K562 (cell line): Measurements from ENCODE around the gene CCDC85B. TPM values are rescaled to one million over a fixed set of nuclear protein-coding genes. Genes with fewer than 3 reads are reported as not detected.

Experiments
- DACH1 ChIP-seq: fragments of 450-650 bp; IDR thresholded peaks from 2 replicates; pipeline ENCODE4 v1.6.1; 2018; ENCODE audit not compliant: partially characterized antibody
- EGR1 ChIP-seq: fragments of 450-650 bp; conservative IDR thresholded peaks from 2 replicates; pipeline ENCODE4 v1.6.1; 2017; ENCODE audit warnings: mild to moderate bottlenecking
- ELF2 ChIP-seq: fragments of 250-450 bp; sonication (Bioruptor Pico); IDR thresholded peaks from 2 replicates; pipeline ENCODE4 v1.5.0; 2021; ENCODE audit warnings: mild to moderate bottlenecking
- FOS ChIP-seq: IDR thresholded peaks from 3 replicates; pipeline ENCODE4 v1.6.1; 2011; ENCODE audit not compliant: insufficient read length; ENCODE audit errors: extremely low read depth
- HDAC8 ChIP-seq: fragments of 450-650 bp; IDR thresholded peaks from 2 replicates; pipeline ENCODE4 v1.6.1; 2016; ENCODE audit warnings: mild to moderate bottlenecking, missing genetic modification characterization, moderate library complexity, missing compliant biosample characterization
- HNRNPK ChIP-seq: fragments of 200-400 bp; formaldehyde crosslinking; IDR thresholded peaks from one replicate; pipeline ENCODE4 v1.6.1; 2018; ENCODE audit warnings: mild to moderate bottlenecking, low read depth, low read length; ENCODE audit not compliant: poor library complexity, severe bottlenecking
- KLF10 ChIP-seq: fragments of 250-450 bp; sonication (Bioruptor Pico); IDR thresholded peaks from 2 replicates; pipeline ENCODE4 v1.6.1; 2021; ENCODE audit warnings: matching md5 sums
- LARP7 ChIP-seq: fragments of 450-650 bp; IDR thresholded peaks from 2 replicates; pipeline ENCODE4 v1.6.1; 2016
- MED1 ChIP-seq: sonication (generic); formaldehyde crosslinking; IDR thresholded peaks from 2 replicates; pipeline ENCODE4 v1.8.1; 2023; ENCODE audit warnings: missing genetic modification reagents, borderline replicate concordance
- NFRKB ChIP-seq: fragments of 450-650 bp; IDR thresholded peaks from 2 replicates; pipeline ENCODE4 v1.6.1; 2016; ENCODE audit warnings: low read depth
- NR1H2 ChIP-seq: sonication (generic); formaldehyde crosslinking; IDR thresholded peaks from 2 replicates; pipeline ENCODE4 v1.4.0; 2020; ENCODE audit warnings: mild to moderate bottlenecking, missing genetic modification reagents
- PRPF4 ChIP-seq: fragments of 200-400 bp; formaldehyde crosslinking; IDR thresholded peaks from one replicate; pipeline ENCODE4 v1.6.1; 2017; ENCODE audit warnings: low read length, low read depth, mild to moderate bottlenecking; ENCODE audit not compliant: insufficient read depth, poor library complexity, severe bottlenecking
- RBM15 ChIP-seq: fragments of 200-400 bp; formaldehyde crosslinking; IDR thresholded peaks from 2 replicates; pipeline ENCODE4 v1.6.1; 2018; ENCODE audit warnings: mild to moderate bottlenecking, low read length, moderate library complexity; ENCODE audit not compliant: insufficient read depth
- RBM25 ChIP-seq: fragments of 200-400 bp; formaldehyde crosslinking; IDR thresholded peaks from 2 replicates; pipeline ENCODE4 v1.6.1; 2018; ENCODE audit warnings: low read length, low read depth, moderate library complexity; ENCODE audit not compliant: severe bottlenecking
- SMC3 ChIP-seq: conservative IDR thresholded peaks from 2 replicates; pipeline ENCODE4 v1.6.1; 2011; ENCODE audit warnings: low read depth, low read length, improper control_type of control experiment; ENCODE audit not compliant: insufficient read depth
- STAT5B ChIP-seq: fragments of 250-450 bp; sonication (Bioruptor Pico); IDR thresholded peaks from 2 replicates; pipeline ENCODE4 v1.8.0; 2021; ENCODE audit warnings: mild to moderate bottlenecking, inconsistent platforms
- TCF3 ChIP-seq: sonication (generic); formaldehyde crosslinking; IDR thresholded peaks from 2 replicates; pipeline ENCODE4 v1.4.0; 2020; ENCODE audit warnings: mild to moderate bottlenecking, missing genetic modification reagents
- ZBTB2 ChIP-seq: fragments of 450-650 bp; IDR thresholded peaks from 2 replicates; pipeline ENCODE4 v1.6.1; 2016; ENCODE audit warnings: antibody characterized with exemption
- ZKSCAN1 ChIP-seq: fragments of 150-350 bp; IDR thresholded peaks from 2 replicates; pipeline ENCODE4 v1.6.1; 2016; ENCODE audit warnings: low read depth, low read length
- ZNF143 ChIP-seq: sonication (generic); formaldehyde crosslinking; IDR thresholded peaks from 2 replicates; pipeline ENCODE4 v1.9.0; 2022; ENCODE audit warnings: mild to moderate bottlenecking, missing genetic modification reagents
- ZNF175 ChIP-seq: fragments of 200-800 bp; sonication (Bioruptor generic); IDR thresholded peaks from 2 replicates; pipeline ENCODE4 v1.6.1; 2016; ENCODE audit warnings: low read depth, mild to moderate bottlenecking, missing genetic modification characterization, missing compliant biosample characterization
- ZNF41 ChIP-seq: fragments of 250-450 bp; sonication (Bioruptor Pico); conservative IDR thresholded peaks from 2 replicates; pipeline ENCODE4 v1.4.0; 2020; ENCODE audit warnings: mild to moderate bottlenecking
- ZNF695 ChIP-seq: fragments of 450-650 bp; formaldehyde crosslinking; IDR thresholded peaks from 2 replicates; pipeline ENCODE4 v1.4.0; 2020; ENCODE audit warnings: mild to moderate bottlenecking, moderate library complexity
- ZNF75A ChIP-seq: fragments of 450-650 bp; formaldehyde crosslinking; IDR thresholded peaks from 2 replicates; pipeline ENCODE4 v1.4.0; 2020; ENCODE audit warnings: mild to moderate bottlenecking
- ZNF76 ChIP-seq: fragments of 250-450 bp; sonication (Bioruptor Pico); IDR thresholded peaks from 2 replicates; pipeline ENCODE4 v1.4.0; 2020; ENCODE audit warnings: mild to moderate bottlenecking, moderate library complexity, borderline replicate concordance
- ZSCAN29 ChIP-seq: fragments of 450-650 bp; IDR thresholded peaks from 2 replicates; pipeline ENCODE4 v1.6.1; 2017
- polyA plus RNA-seq, 8 experiments: library from polyadenylated mRNA; depleted of rRNA in 4 of 8; stranded (reverse) in 5 of 8; unstranded in 3 of 8; fragments of >200 nt; fragmentation: Nextera tagmentation in 2 of 8; fragmentation: Illumina TruSeq in 1 of 8; extraction: Ambion mirVana in 2 of 8; extraction: Trizol in 1 of 8; gene quantifications; 2 replicates each; pipeline versions ENCODE4 v1.2.1 to v1.2.3, GENCODE V29; 2011 to 2014; ENCODE audit warnings: inconsistent platforms in 1 of 8, missing spikeins in 1 of 8
- total RNA-seq, 7 experiments: library from RNA; depleted of rRNA in 6 of 7; stranded (reverse); fragments of >200 nt in 6 of 7; fragmentation: Illumina TruSeq in 2 of 7; extraction: Trizol in 2 of 7; gene quantifications; 2 replicates each; pipeline versions ENCODE4 v1.2.1 to v1.2.3, GENCODE V29; 2011 to 2021; ENCODE audit warnings: low replicate concordance in 1 of 7
- TF ChIP-seq, protein P1 (sequence below): IDR thresholded peaks from 2 replicates; pipeline ENCODE4 v1.6.1; 2011; ENCODE audit not compliant: insufficient read length; ENCODE audit errors: extremely low read depth
- TF ChIP-seq, protein P2 (sequence below): fragments of 250-450 bp; sonication (Bioruptor Pico); IDR thresholded peaks from 2 replicates; pipeline ENCODE4 v1.8.0; 2021; ENCODE audit warnings: borderline replicate concordance, mild to moderate bottlenecking, moderate library complexity; ENCODE audit not compliant: poor library complexity, severe bottlenecking

CCDC85B gene
- total and polyA plus RNA-seq, 9 of the 15 experiments (the other 6 are each of a cell fraction or from before 2014, with no cell fraction given), result 0.14 to 138 (median 6.2) TPM

- TF ChIP-seq KLF10 (no peak), TCF3 (CRISPR knock-in tag) (0 out of 2 replicates have a peak, but pooled peaks have one; percentile 13), NR1H2 (CRISPR knock-in tag) (0 out of 2 replicates have a peak, but pooled peaks have one; percentile 19), ZNF76 (CRISPR knock-in tag) (no peak; the same call in 1 of the 2 replicates), NFRKB (no peak; the same call in 1 of the 2 replicates), ZNF41 (no peak), HNRNPK (no peak), ZNF143 (CRISPR knock-in tag) (no peak), ELF2 (CRISPR knock-in tag) (peak; percentile 77; the same call in 1 of the 2 replicates), ZSCAN29 (no peak), ZNF175 (CRISPR knock-in tag) (no peak), ZKSCAN1 (no peak; the same call in 1 of the 2 replicates), MED1 (no peak), ZNF75A (CRISPR knock-in tag) (no peak), HDAC8 (tag) (no peak), STAT5B (CRISPR knock-in tag) (no peak), RBM15 (no peak), SMC3 (no peak; the same call in 1 of the 2 replicates), DACH1 (no peak), FOS (no peak), LARP7 (no peak), PRPF4 (peak; percentile 76), RBM25 (no peak), EGR1 (peak; percentile 71), ZNF695 (no peak), ZBTB2 (no peak)
- TF ChIP-seq, protein P1, sequence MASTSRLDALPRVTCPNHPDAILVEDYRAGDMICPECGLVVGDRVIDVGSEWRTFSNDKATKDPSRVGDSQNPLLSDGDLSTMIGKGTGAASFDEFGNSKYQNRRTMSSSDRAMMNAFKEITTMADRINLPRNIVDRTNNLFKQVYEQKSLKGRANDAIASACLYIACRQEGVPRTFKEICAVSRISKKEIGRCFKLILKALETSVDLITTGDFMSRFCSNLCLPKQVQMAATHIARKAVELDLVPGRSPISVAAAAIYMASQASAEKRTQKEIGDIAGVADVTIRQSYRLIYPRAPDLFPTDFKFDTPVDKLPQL, result no peak
- TF ChIP-seq, protein P2, sequence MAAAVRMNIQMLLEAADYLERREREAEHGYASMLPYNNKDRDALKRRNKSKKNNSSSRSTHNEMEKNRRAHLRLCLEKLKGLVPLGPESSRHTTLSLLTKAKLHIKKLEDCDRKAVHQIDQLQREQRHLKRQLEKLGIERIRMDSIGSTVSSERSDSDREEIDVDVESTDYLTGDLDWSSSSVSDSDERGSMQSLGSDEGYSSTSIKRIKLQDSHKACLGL, result no peak
Observed at GRCh38 chr11:65860278-65861164, 30.0 kb upstream of the CCDC85B start, which contains the start of gene MUS81 (continued).
